PC-3 (cell line): ENCODE measurements around the gene CFAP58. TPM values are rescaled to one million over a fixed set of nuclear protein-coding genes. Genes with fewer than 3 reads are reported as not detected.

Source experiments
- ATAC-seq: fragments of 200-7000 bp; cut with Tn5 transposase; 2 replicates; pipeline ENCODE4 v1.9.1; 2020; ENCODE audit warnings: mild to moderate bottlenecking, moderate library complexity
- BruUV-seq: library from RNA; stranded (reverse); fragments of 400-500 nt; replicated peaks from 2 replicates; lab custom pipeline; 2021; lab: Mats Ljungman, UMichigan
- CTCF ChIA-PET: fragments of 300-600 bp; sonication (Branson Sonifier 250); formaldehyde crosslinking; loops from one replicate; lab custom pipeline; 2022; ENCODE audit warnings: antibody characterized with exemption; lab: Charles Lee
- POLR2A ChIA-PET: fragments of 300-600 bp; sonication (Branson Sonifier 250); formaldehyde crosslinking; loops from one replicate; lab custom pipeline; 2022; ENCODE audit warnings: antibody characterized with exemption; ENCODE audit not compliant: unreplicated experiment; lab: Charles Lee
- DNase-seq: peaks from one replicate; pipeline ENCODE4 v3.0.0-alpha.2; 2015
- H2AFZ ChIP-seq: fragments of 300-600 bp; sonication (generic); 2 replicates; pipeline ENCODE4 v1.6.0; 2016; ENCODE audit warnings: antibody characterized with exemption, low read length
- H3F3A ChIP-seq: fragments of 300-600 bp; sonication (generic); one replicate; pipeline ENCODE4 v1.6.0; 2017; ENCODE audit warnings: antibody characterized with exemption, low read length, control low read depth, mild to moderate bottlenecking; ENCODE audit not compliant: unreplicated experiment
- H3K27ac ChIP-seq: fragments of 300-600 bp; sonication (generic); 2 replicates; pipeline ENCODE4 v1.5.1; 2016; ENCODE audit warnings: mild to moderate bottlenecking, low read length
- H3K27me3 ChIP-seq: fragments of 300-600 bp; sonication (generic); 2 replicates; pipeline ENCODE4 v1.6.1; 2016; ENCODE audit warnings: low read length, mixed read lengths
- H3K36me3 ChIP-seq: fragments of 300-600 bp; sonication (generic); 2 replicates; pipeline ENCODE4 v1.6.1; 2016; ENCODE audit warnings: low read depth, mixed run types, low read length, mixed read lengths
- H3K4me1 ChIP-seq: fragments of 300-600 bp; sonication (generic); 2 replicates; pipeline ENCODE4 v1.5.1; 2016; ENCODE audit warnings: low read length; ENCODE audit not compliant: insufficient read depth
- H3K4me2 ChIP-seq: fragments of 300-600 bp; sonication (generic); 2 replicates; pipeline ENCODE4 v1.6.0; 2016; ENCODE audit warnings: low read length
- H3K4me3 ChIP-seq: fragments of 300-600 bp; sonication (generic); 2 replicates; pipeline ENCODE4 v1.5.1; 2016; ENCODE audit warnings: mild to moderate bottlenecking, low read length, mixed read lengths
- H3K79me2 ChIP-seq: fragments of 300-600 bp; sonication (generic); 2 replicates; pipeline ENCODE4 v1.6.1; 2017; ENCODE audit warnings: low read length, mixed read lengths
- H3K9ac ChIP-seq: fragments of 300-600 bp; sonication (generic); 2 replicates; pipeline ENCODE4 v1.6.0; 2016; ENCODE audit warnings: mild to moderate bottlenecking, low read length
- H3K9me2 ChIP-seq: fragments of 300-600 bp; sonication (generic); replicated peaks from 2 replicates; pipeline ENCODE4 v1.6.1; 2016; ENCODE audit warnings: mixed run types, low read length, mixed read lengths
- H3K9me3 ChIP-seq: fragments of 300-600 bp; sonication (generic); 2 replicates; pipeline ENCODE4 v1.6.1; 2016; ENCODE audit warnings: low read length, mixed read lengths
- H4K20me1 ChIP-seq: fragments of 300-600 bp; sonication (generic); 2 replicates; pipeline ENCODE4 v1.6.1; 2016; ENCODE audit warnings: low read length, mixed read lengths
- EZH2 ChIP-seq: fragments of 300-600 bp; sonication (generic); IDR thresholded peaks from one replicate; pipeline ENCODE4 v1.6.1; 2017; ENCODE audit warnings: antibody characterized with exemption, mild to moderate bottlenecking, low read length; ENCODE audit not compliant: unreplicated experiment
- EZH2phosphoT487 ChIP-seq: fragments of 300-600 bp; sonication (generic); IDR thresholded peaks from 2 replicates; pipeline ENCODE4 v1.6.1; 2018; ENCODE audit warnings: mild to moderate bottlenecking, antibody characterized with exemption, low read length, borderline replicate concordance
- intact Hi-C: fragments of 100-400 bp; cut with micrococcal nuclease; formaldehyde crosslinking; loops from 2 replicates; pipeline ENCODE4 v1.9.0; 2023
- total RNA-seq: library from RNA; depleted of rRNA; stranded (reverse); fragments of >200 nt; gene quantifications from 2 replicates; pipeline ENCODE4 v1.2.3, GENCODE V29; 2014
- TF ChIP-seq, protein P1 (sequence below): fragments of 300-600 bp; sonication (generic); conservative IDR thresholded peaks from 2 replicates; pipeline ENCODE4 v1.5.1; 2017; ENCODE audit warnings: antibody characterized with exemption, low read depth, mild to moderate bottlenecking, low read length

The CFAP58 gene
- total RNA-seq, 1 experiment from 2014 or later: 0.26 TPM

DNA sequence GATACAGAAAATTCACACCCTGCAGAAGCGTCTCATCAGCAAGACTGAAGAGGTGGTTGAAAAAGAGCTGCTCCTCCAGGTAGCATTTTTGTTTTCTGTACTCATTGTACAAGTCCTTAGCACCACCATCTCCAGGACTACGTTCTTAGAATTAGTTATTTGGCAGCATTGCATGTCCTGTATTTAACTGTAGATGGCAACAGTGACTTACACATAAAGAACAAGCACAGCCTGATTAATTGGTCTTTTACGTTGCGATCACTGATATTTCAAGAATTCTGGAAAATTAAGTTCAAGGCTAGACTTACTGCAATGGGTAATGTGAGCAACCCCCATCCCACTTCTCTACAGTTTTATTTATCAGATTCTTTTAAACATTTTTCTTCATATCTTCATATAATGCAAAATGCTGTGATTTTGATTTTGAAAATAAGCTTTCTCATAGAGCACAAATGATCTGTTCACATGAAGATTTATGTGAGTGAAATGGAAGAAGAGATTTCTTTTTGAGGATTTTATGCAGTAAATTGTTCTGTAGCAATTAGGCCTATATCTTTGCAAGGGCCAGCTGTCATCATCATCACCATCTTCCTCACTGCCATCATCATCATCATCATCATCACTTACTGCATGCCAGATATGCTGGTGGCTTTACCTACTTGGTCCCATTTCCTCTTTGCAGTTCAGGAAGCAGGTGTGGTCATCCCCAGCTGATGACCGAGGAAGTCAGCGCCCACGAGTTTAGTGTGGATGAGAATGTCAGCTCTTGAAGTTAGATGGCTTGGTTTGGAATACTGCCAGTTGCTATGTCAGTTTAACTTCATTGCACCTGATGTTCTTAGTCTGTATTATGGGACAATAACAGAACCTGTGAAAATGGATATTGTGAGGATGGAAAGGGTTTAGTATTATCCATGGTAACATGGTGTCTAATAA, 53.4 kb downstream of the CFAP58 start:
- intact Hi-C loops: loop anchor here (5.0 kb wide), 2 partner anchors 205 to 520 kb away; no protein-coding TSS in a partner anchor
- ChIA-PET CTCF (no interaction called here), POLR2A (no interaction called here)

DNA sequence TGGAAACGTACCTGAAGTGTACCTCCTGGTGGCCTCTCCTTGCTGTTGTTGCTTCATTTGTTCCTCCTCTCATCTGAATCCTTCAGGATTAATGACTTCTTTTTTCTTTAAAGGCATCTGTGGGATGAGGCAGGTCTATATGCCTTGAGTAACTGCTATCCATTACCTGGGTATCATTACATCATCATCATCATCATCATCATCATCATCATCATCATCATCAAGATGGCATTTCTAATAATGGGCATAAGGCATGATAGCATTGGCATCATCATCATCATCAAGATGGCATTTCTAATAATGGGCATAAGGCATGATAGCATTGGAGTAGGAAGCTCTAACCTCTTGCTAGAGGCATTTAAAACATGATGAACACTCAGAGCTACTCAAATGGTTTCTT, 59.9 kb downstream of the CFAP58 start:
- H4K20me1 ChIP-seq: no peaks in the 10 kb centered on the region
- no peaks in the 10 kb centered on the region for H3F3A ChIP-seq
- H3K79me2 ChIP-seq: no peaks in the 10 kb centered on the region
- H2AFZ ChIP-seq: no peak overlapping the region
- no peak overlapping the region for H3K27ac ChIP-seq
- peaks cover 4% of the 10 kb centered on the region; the same call in 1 of the 2 replicates for H3K4me1 ChIP-seq
- H3K9me3 ChIP-seq: no peaks in the 10 kb centered on the region
- peaks cover 30% of the 10 kb centered on the region for H3K27me3 ChIP-seq
- TF ChIP-seq EZH2 (no peak), EZH2phosphoT487 (no peak)
- TF ChIP-seq, protein P1, sequence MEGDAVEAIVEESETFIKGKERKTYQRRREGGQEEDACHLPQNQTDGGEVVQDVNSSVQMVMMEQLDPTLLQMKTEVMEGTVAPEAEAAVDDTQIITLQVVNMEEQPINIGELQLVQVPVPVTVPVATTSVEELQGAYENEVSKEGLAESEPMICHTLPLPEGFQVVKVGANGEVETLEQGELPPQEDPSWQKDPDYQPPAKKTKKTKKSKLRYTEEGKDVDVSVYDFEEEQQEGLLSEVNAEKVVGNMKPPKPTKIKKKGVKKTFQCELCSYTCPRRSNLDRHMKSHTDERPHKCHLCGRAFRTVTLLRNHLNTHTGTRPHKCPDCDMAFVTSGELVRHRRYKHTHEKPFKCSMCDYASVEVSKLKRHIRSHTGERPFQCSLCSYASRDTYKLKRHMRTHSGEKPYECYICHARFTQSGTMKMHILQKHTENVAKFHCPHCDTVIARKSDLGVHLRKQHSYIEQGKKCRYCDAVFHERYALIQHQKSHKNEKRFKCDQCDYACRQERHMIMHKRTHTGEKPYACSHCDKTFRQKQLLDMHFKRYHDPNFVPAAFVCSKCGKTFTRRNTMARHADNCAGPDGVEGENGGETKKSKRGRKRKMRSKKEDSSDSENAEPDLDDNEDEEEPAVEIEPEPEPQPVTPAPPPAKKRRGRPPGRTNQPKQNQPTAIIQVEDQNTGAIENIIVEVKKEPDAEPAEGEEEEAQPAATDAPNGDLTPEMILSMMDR: no peak
- intact Hi-C loops: no loop called here
- ChIA-PET POLR2A (no interaction called here), CTCF (no interaction called here)
- no peak overlapping the region for H3K4me3 ChIP-seq
- no peak for DNase-seq
- ATAC-seq: no peak
- H3K9me2 ChIP-seq: no peaks in the 10 kb centered on the region
- no peak overlapping the region for H3K9ac ChIP-seq
- no peaks in the 10 kb centered on the region for H3K36me3 ChIP-seq
- no peak overlapping the region for H3K4me2 ChIP-seq
- no TSS peak for BruUV-seq

More for the DNA sequence above, 53.4 kb downstream of the CFAP58 start:
- no peaks in the 10 kb centered on the region for H3K79me2 ChIP-seq
- DNase-seq: peak; percentile 47
- H3K27me3 ChIP-seq: peaks cover 49% of the 10 kb centered on the region
- no peaks in the 10 kb centered on the region for H4K20me1 ChIP-seq
- H3K9me3 ChIP-seq: no peaks in the 10 kb centered on the region
- H3K27ac ChIP-seq: no peak overlapping the region
- no peaks in the 10 kb centered on the region for H3K9me2 ChIP-seq
- TF ChIP-seq EZH2 (no peak), EZH2phosphoT487 (no peak)
- TF ChIP-seq, protein P1: peak; percentile 59
- no peak overlapping the region for H2AFZ ChIP-seq
- no TSS peak for BruUV-seq
- H3K4me1 ChIP-seq: no peaks in the 10 kb centered on the region
- H3K4me2 ChIP-seq: no peak overlapping the region
- no peak overlapping the region for H3K4me3 ChIP-seq
- peak; percentile 43; the same call in 1 of the 2 replicates for ATAC-seq
- H3K36me3 ChIP-seq: no peaks in the 10 kb centered on the region
- no peaks in the 10 kb centered on the region for H3F3A ChIP-seq
- no peak overlapping the region for H3K9ac ChIP-seq
